ENCODE results near the gene CCDC88B.
"Not testable (repeated sequence)": the region's sequence is repeated elsewhere in the genome, so short reads cannot be mapped to it uniquely, and the experiment has no call there.

The CCDC88B gene

DNA sequence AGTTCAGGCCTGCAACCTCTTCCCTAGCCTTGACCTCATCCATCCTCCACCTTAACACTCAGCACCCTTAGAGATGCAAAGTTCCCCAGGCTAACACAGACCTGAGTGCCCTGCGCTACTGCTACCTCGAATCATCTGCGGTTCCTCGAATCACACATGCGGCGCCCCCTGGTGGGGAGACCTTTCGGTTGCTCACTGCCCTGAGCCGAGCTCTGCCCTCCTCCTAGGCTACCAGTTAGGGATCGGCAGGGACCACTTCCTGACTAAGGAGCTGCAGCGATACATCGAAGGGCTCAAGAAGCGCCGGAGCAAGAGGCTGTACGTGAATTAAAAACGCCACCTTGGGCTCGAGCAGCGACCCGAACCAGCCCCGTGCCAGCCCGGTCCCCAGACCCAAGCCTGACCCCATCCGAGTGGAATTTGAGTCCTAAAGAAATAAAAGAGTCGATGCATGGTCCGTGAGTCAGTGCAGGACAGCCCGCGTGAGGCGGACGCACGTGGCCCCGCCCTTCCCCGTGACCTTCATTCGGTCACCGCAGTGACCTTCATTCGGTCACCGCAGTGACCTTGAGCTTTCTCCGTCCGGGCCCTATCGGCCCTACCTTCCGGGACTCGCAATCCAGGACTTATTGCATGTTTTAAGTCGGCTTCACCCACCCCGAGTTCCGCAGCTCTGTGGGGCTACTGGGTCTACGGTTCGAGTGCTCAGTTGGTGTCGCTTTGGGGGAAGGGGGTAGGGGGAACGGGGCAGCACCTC lies 35.5 kb upstream of the CCDC88B start:
- peak; percentile 90 for DNase-seq

DNA sequence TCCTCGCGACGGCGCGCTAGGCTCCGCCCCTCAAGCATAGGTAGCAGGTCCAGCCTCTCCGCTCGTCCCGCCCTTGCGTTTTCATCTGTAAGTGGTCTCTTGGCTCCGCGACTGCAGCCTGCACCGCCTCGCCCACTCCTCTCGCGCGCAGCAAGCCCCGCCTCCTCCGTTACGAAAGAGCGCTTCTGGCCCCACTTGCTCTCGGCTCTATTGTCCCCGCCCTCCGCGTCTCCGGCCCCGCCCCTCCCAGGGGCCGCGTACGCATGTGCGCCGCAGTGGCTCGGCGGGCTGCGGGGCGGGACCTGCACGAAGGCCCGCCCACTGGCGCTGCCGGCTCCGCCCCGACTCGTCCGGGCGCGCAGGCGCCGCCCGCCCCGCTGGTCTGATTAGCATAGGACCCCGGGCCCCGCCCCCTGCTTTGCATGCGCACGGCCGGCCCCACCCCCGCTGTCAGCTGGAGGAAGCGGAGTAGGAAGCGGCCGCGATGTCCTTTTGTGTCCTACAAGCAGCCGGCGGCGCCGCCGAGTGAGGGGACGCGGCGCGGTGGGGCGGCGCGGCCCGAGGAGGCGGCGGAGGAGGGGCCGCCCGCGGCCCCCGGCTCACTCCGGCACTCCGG lies 34.8 kb upstream of the CCDC88B start, which contains the start of gene ESRRA:
Gene ESRRA, plus strand, starts transcription at position 450 of the 616 bp plus-strand sequence. CDS start 1,656 bp downstream, outside the sequence.
- peak; percentile 99 for DNase-seq

DNA sequence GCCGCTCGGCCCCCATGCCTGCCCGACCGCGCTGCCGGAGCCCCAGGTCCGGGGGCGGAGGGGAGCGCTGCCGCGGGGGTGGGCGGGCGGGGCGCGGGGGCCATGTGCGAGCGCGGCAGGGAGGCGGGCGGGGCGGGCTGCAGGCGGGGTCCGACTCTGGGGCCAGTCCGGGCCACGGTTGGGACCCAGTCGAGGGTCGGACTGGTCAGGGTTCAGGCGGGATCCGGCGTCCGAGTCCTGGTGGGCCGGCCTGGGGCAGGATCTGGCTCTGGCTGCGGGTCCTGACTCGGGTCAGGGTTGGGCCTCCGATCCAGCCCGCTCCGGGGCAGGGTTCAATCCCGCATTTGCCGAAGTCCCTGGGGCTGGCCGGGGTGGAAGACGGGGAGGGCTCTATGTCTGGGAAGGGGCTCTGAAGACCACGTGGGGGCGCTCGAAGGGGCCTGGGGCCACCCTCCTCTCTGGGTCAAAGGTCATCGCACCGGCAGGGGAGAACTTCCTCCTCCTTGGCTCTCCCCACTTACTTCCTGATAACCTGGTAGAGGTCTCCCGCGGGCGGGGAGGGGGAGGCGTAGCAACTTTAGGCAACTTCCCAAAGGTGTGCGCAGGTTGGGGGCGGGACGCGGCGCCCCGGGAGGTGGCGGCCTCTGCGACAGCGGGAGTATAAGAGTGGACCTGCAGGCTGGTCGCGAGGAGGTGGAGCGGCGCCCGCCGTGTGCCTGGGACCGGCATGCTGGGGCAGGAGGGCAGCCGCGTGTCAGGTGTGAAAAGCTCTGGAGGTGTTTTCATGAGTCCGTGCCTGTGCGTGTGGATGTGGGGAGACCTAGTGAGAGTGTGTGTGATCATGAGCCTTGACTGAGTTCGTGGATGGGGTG lies 34.1 kb upstream of the CCDC88B start:
- peak; percentile 82 for DNase-seq

DNA sequence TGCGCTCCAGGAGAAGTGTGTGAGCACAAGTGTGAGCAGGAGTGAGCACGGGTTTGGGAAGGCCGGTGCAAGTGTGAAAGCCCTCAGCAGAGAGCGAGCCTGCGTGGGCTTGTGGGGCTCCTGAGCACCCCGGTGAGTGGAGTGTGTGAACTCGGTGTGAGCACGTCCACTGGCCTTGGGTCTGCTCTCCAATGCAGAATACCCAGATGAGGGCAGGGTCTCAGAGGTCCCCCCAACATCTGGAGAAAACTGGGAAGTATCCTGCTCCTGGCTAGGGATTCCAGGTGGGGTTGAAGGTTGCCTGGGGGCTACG lies 33.5 kb upstream of the CCDC88B start:
- DNase-seq = no peak

DNA sequence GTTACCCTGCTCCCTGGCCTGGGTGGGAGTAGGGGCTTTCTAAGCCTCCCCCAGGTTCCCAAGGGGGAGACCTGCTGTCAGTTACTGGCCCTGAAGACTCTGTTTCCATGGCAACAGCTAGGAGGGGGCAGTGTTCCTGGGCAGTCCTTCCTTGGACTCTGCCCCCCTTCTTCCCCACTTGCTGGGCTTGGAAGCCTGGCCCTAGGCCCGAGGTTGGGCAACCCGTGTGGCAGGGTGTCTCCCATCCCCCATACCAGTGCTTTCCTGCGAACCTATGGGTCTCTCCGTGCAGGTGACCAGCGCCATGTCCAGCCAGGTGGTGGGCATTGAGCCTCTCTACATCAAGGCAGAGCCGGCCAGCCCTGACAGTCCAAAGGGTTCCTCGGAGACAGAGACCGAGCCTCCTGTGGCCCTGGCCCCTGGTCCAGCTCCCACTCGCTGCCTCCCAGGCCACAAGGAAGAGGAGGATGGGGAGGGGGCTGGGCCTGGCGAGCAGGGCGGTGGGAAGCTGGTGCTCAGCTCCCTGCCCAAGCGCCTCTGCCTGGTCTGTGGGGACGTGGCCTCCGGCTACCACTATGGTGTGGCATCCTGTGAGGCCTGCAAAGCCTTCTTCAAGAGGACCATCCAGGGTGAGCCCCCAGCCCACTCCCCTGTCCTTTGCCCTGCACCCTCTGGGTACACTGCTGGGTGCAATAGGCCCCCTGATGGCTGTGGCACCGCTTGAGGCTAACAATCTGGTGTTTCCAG lies 33.0 kb upstream of the CCDC88B start:
- DNase-seq = no peak

DNA sequence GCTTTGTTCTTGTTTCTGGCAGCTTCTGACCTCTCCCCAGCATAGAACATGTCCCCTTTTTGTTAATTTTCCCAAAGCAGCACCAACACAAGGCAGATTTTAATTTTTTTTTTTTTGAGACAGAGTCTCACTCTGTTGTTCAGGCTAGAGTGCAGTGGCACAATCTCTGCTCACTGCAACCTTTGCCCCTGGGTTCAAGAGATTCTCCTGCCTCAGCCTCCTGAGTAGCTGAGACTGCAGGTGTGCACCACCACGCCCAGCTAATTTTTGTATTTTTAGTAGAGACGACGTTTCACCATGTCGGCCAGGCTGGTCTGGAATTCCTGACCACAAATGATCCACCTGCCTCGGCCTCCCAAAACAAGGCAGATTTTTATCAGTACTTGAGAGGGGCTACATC lies 32.2 kb upstream of the CCDC88B start:
- DNase-seq = not testable (repeated sequence)

DNA sequence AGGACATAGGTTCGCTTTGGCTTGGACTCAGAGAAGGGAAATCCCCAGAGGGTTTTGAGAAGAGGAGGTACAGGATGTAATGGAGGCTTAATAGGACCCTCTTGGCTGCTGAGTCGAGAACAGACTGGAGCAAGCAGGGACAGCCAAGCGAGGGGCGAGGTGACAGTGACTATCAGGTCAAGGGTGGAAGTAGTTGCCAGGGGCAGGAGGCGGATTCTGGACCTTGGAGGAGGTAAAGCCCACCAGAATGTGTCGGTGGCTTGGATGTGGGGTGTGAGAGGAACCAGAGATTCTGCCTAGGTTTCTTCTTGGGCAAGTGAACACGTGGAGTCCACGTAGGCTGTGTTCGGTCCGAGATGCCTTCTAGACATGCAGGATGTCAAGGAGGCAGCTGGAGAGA lies 27.1 kb upstream of the CCDC88B start:
- DNase-seq = no peak

DNA sequence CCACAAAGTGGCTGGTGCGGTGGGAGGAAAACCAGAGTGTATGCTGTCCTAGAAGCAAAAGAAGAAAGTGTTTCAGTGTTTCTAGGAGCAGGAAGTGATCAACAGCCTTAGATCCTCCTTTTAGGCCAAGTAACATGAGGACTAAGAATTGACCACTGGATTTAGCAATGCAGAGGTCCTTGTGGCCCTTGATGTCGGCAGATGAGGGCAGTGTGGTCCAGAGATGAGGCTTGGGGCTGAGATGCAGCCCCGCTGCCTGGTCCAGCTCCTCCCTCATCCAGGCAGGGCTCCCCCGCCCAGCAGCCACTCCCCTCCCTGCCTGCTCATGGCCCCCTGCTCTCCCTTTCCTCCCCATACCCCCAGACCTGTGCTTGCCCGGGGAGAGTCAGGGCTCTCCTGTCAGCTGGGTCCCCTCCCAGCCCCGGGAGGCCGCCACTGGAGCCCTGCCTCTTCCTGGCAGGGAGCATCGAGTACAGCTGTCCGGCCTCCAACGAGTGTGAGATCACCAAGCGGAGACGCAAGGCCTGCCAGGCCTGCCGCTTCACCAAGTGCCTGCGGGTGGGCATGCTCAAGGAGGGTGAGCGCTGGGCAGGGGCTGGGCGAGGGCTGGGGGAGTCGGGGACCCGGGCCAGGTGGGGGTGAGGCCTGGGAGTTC lies 26.4 kb upstream of the CCDC88B start:
- no peak for DNase-seq

DNA sequence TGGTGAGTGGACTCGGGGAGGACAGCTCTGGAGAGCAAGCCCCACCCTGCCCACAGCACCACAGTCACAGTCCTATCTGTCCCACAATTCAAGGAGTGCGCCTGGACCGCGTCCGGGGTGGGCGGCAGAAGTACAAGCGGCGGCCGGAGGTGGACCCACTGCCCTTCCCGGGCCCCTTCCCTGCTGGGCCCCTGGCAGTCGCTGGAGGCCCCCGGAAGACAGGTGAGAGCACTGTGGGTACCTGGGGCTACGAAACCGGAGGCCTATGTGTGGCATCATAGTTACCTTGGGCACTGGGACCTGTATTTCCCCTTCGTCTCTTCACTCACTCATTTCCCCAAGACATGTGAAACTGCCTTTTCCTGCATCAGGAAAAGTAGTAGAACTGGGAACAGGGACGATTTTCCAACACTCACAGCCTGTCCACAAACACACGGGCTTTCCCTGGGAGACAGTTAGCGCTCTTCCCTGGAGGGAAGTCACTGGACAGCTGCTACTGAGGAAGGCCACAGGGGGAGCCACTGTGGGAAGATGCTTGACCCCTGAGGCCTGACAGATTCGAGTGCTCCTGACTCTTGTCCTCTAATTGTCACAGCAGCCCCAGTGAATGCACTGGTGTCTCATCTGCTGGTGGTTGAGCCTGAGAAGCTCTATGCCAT lies 25.7 kb upstream of the CCDC88B start:
- DNase-seq = no peak

DNA sequence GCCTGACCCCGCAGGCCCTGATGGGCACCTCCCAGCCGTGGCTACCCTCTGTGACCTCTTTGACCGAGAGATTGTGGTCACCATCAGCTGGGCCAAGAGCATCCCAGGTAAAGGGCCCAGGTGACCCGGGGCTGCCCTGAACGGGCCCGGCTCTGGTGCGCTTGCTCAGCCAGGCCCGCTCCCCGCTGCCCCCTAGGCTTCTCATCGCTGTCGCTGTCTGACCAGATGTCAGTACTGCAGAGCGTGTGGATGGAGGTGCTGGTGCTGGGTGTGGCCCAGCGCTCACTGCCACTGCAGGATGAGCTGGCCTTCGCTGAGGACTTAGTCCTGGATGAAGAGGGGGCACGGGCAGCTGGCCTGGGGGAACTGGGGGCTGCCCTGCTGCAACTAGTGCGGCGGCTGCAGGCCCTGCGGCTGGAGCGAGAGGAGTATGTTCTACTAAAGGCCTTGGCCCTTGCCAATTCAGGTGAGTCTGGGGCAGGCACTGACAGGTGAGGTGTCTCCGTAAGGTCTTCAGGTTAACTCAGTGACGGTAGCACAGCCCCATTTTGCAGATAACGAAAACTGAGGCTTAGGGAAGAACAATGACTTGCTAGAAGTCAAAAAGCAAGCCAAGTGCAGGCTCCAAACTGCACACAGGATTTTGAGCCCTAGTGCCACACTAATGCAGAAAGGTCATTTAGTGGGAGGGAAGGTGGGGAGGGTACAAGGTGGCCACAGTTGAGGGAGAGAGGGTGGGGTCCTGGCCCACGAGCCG lies 25.0 kb upstream of the CCDC88B start:
- DNase-seq = no peak

DNA sequence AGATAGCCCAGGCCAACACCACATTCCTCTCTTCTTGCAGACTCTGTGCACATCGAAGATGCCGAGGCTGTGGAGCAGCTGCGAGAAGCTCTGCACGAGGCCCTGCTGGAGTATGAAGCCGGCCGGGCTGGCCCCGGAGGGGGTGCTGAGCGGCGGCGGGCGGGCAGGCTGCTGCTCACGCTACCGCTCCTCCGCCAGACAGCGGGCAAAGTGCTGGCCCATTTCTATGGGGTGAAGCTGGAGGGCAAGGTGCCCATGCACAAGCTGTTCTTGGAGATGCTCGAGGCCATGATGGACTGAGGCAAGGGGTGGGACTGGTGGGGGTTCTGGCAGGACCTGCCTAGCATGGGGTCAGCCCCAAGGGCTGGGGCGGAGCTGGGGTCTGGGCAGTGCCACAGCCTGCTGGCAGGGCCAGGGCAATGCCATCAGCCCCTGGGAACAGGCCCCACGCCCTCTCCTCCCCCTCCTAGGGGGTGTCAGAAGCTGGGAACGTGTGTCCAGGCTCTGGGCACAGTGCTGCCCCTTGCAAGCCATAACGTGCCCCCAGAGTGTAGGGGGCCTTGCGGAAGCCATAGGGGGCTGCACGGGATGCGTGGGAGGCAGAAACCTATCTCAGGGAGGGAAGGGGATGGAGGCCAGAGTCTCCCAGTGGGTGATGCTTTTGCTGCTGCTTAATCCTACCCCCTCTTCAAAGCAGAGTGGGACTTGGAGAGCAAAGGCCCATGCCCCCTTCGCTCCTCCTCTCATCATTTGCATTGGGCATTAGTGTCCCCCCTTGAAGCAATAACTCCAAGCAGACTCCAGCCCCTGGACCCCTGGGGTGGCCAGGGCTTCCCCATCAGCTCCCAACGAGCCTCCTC lies 24.1 kb upstream of the CCDC88B start:
- not testable (repeated sequence) for DNase-seq

DNA sequence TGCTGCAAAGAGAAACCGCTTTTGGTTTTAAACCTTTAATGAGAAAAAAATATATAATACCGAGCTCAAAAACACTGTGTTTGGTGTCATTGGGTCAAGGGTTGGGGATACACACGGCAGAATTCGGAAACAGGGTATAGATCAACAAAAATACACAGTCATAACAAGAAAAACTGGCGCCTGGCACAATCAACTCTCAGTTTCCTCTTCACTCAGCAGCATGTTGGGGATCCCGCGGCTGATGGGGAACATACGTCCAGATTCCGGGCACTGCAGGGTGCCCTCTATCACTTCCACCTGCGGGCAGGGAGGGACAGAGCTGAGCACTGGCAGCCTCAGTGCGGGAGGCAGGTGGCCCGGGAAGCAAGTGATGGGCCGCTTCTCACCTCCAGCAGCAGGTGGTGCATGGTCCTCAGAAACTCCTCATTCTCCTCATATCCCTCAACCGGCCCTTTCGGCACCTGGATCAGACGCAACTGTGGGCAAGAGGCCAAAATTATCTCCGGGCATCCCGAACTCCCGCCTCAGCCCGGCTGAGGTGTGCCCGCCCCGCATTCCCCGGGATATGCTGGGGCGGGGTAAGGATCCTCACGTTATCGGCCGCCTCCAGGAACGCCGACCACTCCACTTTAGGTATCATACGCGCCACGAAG lies 23.2 kb upstream of the CCDC88B start:
- peak; percentile 53 for DNase-seq

DNA sequence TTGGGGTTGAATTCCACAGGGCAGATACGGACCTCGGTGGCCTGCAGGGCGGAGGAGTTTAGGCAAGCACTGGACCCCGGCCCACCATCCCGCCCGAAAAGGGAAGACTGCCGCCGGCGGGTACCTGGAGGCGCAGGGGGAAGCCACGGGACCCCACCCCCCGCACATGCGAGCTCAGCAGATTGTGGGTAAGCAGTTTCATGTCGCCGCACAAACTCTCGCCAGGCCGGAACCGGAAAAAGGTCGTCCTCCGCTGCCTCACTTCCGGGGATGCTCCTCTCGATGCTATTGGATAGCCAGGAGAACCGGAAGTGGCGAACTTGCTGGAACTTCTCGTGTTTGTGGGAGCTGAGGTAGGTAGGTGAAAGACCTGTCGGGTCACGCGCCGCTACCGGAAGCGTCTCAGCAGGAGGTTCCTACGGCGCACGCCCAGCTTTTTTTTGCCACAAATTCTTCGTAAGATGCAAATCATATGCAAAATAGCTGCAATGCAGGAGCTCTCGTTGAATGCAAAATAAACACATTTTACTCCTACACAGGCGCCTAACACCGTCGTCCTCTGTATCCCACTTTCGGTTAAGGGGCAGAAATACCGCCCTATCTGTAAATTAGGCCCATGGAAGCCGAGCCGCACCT lies 22.6 kb upstream of the CCDC88B start, which contains the start of gene TRMT112:
Gene TRMT112, minus strand, starts transcription at position 235 of the 636 bp plus-strand sequence. Its CDS starts 33 bp downstream, at position 202.
- DNase-seq = peak; percentile 98

DNA sequence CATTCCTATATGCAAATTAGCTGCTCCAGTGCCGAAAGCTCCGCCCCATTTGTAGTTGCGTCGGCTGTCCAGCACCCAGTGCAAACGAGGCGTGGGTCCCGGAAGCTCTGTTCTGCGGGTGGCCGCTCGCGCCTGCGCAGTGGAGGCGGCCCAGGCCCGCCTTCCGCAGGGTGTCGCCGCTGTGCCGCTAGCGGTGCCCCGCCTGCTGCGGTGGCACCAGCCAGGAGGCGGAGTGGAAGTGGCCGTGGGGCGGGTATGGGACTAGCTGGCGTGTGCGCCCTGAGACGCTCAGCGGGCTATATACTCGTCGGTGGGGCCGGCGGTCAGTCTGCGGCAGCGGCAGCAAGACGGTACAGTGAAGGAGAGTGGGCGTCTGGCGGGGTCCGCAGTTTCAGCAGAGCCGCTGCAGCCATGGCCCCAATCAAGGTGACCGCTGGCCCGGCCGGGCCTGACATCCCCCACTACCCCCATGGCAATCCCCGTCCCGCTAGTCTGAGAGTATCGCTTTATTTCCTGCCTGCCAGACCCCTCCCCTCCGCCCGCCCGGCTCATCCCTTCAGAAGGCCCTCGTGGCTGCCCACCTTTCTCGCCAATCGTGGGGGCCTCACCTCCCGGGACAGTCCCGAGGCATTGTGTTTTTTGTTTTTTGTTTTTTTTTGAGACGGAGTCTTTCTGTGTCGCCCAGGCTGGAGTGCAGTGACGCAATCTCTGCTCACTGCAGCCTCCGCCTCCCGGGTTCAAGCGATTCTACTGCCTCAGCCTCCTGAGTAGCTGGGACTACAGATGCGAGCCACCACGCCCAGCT lies 21.8 kb upstream of the CCDC88B start, which contains the start of gene PRDX5:
Gene PRDX5, plus strand, starts transcription at position 161 of the 805 bp plus-strand sequence. Its CDS starts 95 bp downstream, at position 256.
- peak; percentile 98 for DNase-seq

DNA sequence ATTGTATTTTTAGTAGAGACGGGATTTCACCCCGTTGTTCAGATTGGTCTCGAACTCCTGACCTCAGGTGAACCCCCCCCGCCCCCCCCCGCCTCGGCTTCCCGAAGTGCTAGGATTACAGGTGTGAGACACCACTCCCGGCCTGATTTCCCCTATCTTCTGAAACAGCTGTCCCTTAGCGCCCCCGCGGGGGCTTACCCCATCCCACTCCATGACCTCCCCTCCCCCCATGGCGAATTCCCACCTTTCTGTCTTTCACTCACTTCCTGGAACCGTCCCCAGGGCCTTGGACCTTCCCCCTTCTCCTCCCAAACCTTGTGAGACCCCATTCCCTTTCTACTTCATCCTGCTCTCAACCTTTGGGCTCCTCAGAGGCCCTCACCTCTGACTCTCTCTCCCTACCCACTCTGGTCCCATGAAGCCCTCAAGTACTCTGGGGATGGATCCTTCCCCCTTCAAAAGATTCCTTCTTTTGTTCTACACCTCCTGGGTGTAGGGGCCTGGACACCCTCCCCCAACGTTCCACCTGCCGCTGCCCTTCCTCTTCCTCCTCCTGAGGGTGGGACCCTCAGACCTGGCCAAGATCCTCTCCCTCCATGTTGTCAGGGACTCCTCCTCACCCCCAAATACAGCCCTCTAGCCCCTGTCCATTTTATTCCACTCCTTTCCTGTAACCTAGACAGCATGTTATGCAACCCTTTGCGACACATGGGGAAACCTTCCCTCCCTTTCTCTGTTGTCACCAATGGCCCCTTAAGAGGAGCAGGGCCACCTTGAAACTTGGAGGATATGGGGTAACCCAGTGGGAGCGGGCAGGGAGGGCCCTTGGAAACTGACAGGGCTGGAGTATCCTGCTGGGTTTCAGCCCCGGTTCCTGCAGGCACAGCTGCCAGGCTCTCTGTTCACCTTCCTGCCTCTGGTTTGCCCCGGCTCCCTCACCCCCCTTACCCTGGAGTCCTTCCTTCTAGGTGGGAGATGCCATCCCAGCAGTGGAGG lies 20.9 kb upstream of the CCDC88B start:
- DNase-seq = no peak

DNA sequence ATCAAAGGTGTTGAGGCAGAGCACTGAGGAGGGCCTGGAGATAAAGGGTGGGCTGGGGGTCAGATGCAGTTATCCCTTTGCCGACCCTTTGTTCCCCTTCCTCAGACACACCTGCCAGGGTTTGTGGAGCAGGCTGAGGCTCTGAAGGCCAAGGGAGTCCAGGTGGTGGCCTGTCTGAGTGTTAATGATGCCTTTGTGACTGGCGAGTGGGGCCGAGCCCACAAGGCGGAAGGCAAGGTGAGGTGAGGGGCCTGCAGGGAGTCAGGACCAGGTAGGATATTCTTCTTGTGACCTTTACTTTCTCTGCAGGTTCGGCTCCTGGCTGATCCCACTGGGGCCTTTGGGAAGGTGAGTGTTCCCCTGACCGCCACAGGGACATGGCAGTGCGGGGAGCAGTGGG lies 19.4 kb upstream of the CCDC88B start:
- DNase-seq = no peak

All from CD4-positive, alpha-beta T cell treated with Interleukin-15 for 1 hour (primary cell).